Stomach (tissue), 9 donors: Measurements from ENCODE around the gene TEX2. TPM values are rescaled to one million over a fixed set of nuclear protein-coding genes. Genes with fewer than 3 reads are reported as not detected.

ENCODE experiments used
- DNase-seq, 2 donors: peaks; one replicate each; pipeline versions ENCODE4 v3.0.0 to v3.0.0-alpha.2; 2013 to 2019
- H3K27ac ChIP-seq, 5 donors: fragments of 200-600 bp in 4 of 5; sonication (generic) in 4 of 5; one replicate each; pipeline ENCODE4 v1.5.1; 2013 to 2019; ENCODE audit warnings: mild to moderate bottlenecking in 1 of 5, moderate library complexity in 1 of 5
- H3K27me3 ChIP-seq, 3 donors: fragments of 200-600 bp; sonication (generic); one replicate each; pipeline ENCODE4 v1.5.1; 2017 to 2019; ENCODE audit warnings: mixed run types in 1 of 3
- H3K36me3 ChIP-seq, 4 donors: fragments of 200-600 bp; sonication (generic); 1 replicate in 3 of 4; 2 replicates in 1 of 4; pipeline ENCODE4 v1.5.1; 2016 to 2019
- H3K4me1 ChIP-seq, 4 donors: fragments of 200-600 bp; sonication (generic); one replicate each; pipeline ENCODE4 v1.5.1; 2016 to 2019
- H3K4me3 ChIP-seq, 4 donors: fragments of 200-600 bp; sonication (generic) in 3 of 4; one replicate each; pipeline ENCODE4 v1.5.1; 2016 to 2019; ENCODE audit warnings: mild to moderate bottlenecking in 1 of 4
- H3K9me3 ChIP-seq, 4 donors: fragments of 200-600 bp; sonication (generic); one replicate each; pipeline ENCODE4 v1.5.1; 2016 to 2019
- EP300 ChIP-seq: sonication (generic); formaldehyde crosslinking; IDR thresholded peaks from one replicate; pipeline ENCODE4 v1.6.1; 2017; ENCODE audit warnings: antibody characterized with exemption
- POLR2A ChIP-seq, 4 donors: fragments of 450-650 bp; IDR thresholded peaks; one replicate each; pipeline ENCODE4 v1.6.1; 2016; ENCODE audit warnings: antibody characterized with exemption in 4 of 4, control low read depth in 2 of 4, mild to moderate bottlenecking in 1 of 4, moderate library complexity in 1 of 4
- POLR2AphosphoS5 ChIP-seq, 3 donors: sonication (generic); formaldehyde crosslinking; IDR thresholded peaks; one replicate each; pipeline ENCODE4 v1.6.1; 2016; ENCODE audit warnings: antibody characterized with exemption in 3 of 3
- WGBS, 5 donors: extraction: QIAGEN DNeasy Blood & Tissue Kit in 3 of 5; methylation state at CpG; one replicate each; pipeline versions ENCODE4 v1.1.5 to v1.1.7; 2013 to 2018; 5-methylcytosine and 5-hydroxymethylcytosine counted together
- intact Hi-C: fragments of 100-400 bp; cut with DNase I; formaldehyde crosslinking; loops from one replicate; pipeline ENCODE4 v1.15.1; 2023; ENCODE audit warnings: low total_unique reads
- polyA plus RNA-seq, 3 donors: library from polyadenylated mRNA; stranded (reverse); fragments of 200-250 nt; gene quantifications; one replicate each; pipeline ENCODE4 v1.2.3, GENCODE V29; 2013
- total RNA-seq, 5 donors: library from RNA; depleted of rRNA; stranded (reverse); fragments of >200 nt; gene quantifications; one replicate each; pipeline versions ENCODE4 v1.1.0 to v1.2.3, GENCODE V29; 2014 to 2016
- TF ChIP-seq, protein P1 (sequence below), 7 experiments: fragments of 450-650 bp in 4 of 7; fragments of 200-600 bp in 3 of 7; sonication (generic) in 3 of 7; IDR thresholded peaks; one replicate each; pipeline ENCODE4 v1.5.1; 2016 to 2019; ENCODE audit warnings: antibody characterized with exemption in 7 of 7, control low read depth in 2 of 7, mild to moderate bottlenecking in 1 of 7
- donor health status: healthy with polysubstance abuse.
- donor health status: Bipolar disorder and iron deficiency.
- donor health status: healthy.

Gene TEX2
- total and polyA plus RNA-seq, 8 donors, result 5.8 to 50.6 (median 26.1) TPM

DNA sequence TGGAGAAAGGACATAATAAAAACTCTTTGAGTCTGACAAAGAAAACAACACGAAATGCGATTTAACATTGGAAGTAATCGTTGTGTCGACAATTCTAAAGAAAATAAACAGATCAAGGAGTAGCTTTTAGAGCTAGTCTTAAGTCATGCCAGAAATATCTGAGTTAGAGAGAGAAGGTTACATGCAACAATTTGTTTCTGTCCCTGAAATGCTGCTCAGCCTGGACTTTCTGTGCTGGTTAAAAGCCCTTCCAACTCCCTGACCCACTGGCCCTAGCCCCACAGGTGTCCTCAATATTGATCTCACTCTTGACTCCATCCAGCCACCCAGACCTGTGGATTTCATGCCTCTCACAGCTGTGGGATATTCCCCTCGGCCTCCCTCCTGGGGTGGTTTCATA is 33.2 kb upstream of the TEX2 start:
- no peak overlapping the region for H3K4me3 ChIP-seq
- no peak for TF ChIP-seq POLR2AphosphoS5 (IDR thresholded peaks at IDR 0.05)
- no peak for TF ChIP-seq EP300
- TF ChIP-seq, protein P1, sequence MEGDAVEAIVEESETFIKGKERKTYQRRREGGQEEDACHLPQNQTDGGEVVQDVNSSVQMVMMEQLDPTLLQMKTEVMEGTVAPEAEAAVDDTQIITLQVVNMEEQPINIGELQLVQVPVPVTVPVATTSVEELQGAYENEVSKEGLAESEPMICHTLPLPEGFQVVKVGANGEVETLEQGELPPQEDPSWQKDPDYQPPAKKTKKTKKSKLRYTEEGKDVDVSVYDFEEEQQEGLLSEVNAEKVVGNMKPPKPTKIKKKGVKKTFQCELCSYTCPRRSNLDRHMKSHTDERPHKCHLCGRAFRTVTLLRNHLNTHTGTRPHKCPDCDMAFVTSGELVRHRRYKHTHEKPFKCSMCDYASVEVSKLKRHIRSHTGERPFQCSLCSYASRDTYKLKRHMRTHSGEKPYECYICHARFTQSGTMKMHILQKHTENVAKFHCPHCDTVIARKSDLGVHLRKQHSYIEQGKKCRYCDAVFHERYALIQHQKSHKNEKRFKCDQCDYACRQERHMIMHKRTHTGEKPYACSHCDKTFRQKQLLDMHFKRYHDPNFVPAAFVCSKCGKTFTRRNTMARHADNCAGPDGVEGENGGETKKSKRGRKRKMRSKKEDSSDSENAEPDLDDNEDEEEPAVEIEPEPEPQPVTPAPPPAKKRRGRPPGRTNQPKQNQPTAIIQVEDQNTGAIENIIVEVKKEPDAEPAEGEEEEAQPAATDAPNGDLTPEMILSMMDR (IDR thresholded peaks at IDR 0.05), result no peak
- no peak for TF ChIP-seq POLR2A (IDR thresholded peaks at IDR 0.05)
- 73 to 84% (median 76%) methylated on average over 5 of the region's 5 CpGs for WGBS, 5 donors

DNA sequence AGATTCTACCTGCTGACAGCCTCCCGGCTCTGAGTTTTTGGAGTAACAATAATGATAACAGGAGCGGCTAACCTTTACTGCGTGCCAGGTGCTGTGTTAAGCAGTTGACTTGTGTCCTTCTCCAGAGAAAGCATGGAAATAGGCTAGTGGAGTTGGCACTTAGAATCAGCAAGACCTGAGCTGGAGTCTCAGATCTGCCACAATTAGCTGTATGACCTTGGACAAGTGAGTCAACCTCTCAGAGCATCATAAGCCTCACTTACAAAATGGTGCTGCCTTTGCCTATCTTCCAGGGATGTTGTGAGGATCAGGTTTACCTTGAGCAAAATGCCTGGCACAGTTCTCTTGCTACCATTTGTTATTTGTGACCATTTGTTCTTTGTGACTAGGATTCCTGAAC is 32.1 kb upstream of the TEX2 start:
- Histone ChIP-seq H3K4me1 (peaks cover 0 to 2% (median 0%) of the 10 kb centered on the region in 4 donors), H3K9me3 (peaks cover 0 to 10% (median 9%) of the 10 kb centered on the region in 4 donors), H3K27ac (no peak overlapping the region), H3K36me3 (no peaks in the 10 kb centered on the region), H3K4me3 (no peak overlapping the region), H3K27me3 (no peaks in the 10 kb centered on the region)
- intact Hi-C loops, result no loop called here
- no peak for TF ChIP-seq EP300
- TF ChIP-seq POLR2AphosphoS5 (IDR thresholded peaks at IDR 0.05), result no peak
- TF ChIP-seq POLR2A (IDR thresholded peaks at IDR 0.05), result no peak
- TF ChIP-seq, protein P1 (IDR thresholded peaks at IDR 0.05), result no peak
- no peak for DNase-seq
- 89 to 97% (median 90%) methylated on average over 3 of the region's 3 CpGs for WGBS, 5 donors

More for the DNA sequence above, 33.2 kb upstream of the TEX2 start:
- peaks cover 0 to 7% (median 0%) of the 10 kb centered on the region in 4 donors for H3K4me1 ChIP-seq
- DNase-seq, result no peak
- intact Hi-C loops, result no loop called here
- no peak overlapping the region for H3K27ac ChIP-seq
- no peaks in the 10 kb centered on the region for H3K36me3 ChIP-seq
- peaks cover 0 to 5% (median 5%) of the 10 kb centered on the region in 4 donors for H3K9me3 ChIP-seq
- no peaks in the 10 kb centered on the region for H3K27me3 ChIP-seq

DNA sequence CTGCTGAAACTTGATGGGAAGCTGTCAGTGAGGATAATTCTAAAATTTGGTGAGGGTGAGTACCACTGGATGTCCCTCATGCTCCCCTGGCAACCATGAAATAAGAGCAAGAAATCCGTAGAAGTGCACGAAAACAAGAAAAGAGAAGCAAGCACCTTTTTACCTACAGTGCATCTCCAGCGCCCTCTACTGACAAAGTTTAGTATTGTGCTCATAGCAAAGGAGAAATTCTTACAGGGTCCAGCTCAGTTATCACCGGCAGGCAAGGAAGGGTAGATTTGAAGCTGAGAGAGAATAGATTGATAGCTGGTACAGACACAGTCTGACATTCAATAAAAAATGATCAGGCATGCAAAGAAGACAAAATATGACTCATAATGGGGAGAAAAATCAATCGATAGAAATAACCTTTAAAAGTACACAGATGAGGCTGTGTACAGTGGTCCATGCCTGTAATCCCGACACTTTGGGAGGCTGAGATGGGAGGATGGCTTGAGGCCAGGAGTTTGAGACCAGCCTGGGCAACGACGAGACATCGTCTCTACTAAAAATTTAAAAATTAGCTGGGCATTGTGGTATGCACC is 28.3 kb upstream of the TEX2 start:
- H3K27ac ChIP-seq, result no peak overlapping the region
- H3K36me3 ChIP-seq, result no peaks in the 10 kb centered on the region
- WGBS, 5 donors, result 78 to 86% (median 84%) methylated on average over 9 of the region's 9 CpGs
- H3K4me1 ChIP-seq, result no peaks in the 10 kb centered on the region
- TF ChIP-seq POLR2A (IDR thresholded peaks at IDR 0.05) (no peak), EP300 (no peak), POLR2AphosphoS5 (IDR thresholded peaks at IDR 0.05) (no peak)
- TF ChIP-seq, protein P1 (IDR thresholded peaks at IDR 0.05), result no peak
- no peaks in the 10 kb centered on the region for H3K27me3 ChIP-seq
- H3K9me3 ChIP-seq, result peaks cover 0 to 10% (median 9%) of the 10 kb centered on the region in 4 donors
- DNase-seq, result no peak
- no peak overlapping the region for H3K4me3 ChIP-seq
- intact Hi-C loops, result no loop called here

DNA sequence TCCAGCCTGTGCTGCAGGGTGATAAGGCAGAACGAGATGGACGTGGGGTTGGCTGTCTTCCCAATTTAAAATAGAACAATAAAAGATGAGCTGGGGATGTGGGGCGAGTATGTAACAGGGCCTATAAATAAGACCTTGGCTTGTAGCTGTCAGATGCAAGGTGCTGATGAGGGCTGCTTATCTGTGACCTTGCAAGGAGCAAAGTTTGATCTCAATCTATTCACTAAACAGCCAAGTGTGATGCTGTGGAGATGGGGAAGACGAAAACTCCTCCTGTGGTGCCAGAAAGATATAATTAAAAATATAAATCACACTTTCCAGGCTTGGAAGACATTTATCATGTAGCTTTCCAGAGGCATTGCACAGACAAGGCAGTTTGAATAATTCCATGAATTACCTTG is 26.7 kb upstream of the TEX2 start:
- Histone ChIP-seq H3K27me3 (no peaks in the 10 kb centered on the region), H3K36me3 (no peaks in the 10 kb centered on the region), H3K9me3 (peaks cover 0 to 10% (median 9%) of the 10 kb centered on the region in 4 donors), H3K4me1 (no peaks in the 10 kb centered on the region), H3K27ac (no peak overlapping the region), H3K4me3 (no peak overlapping the region)
- no peak for TF ChIP-seq EP300
- no peak for TF ChIP-seq POLR2AphosphoS5 (IDR thresholded peaks at IDR 0.05)
- TF ChIP-seq POLR2A (IDR thresholded peaks at IDR 0.05), result no peak
- TF ChIP-seq, protein P1 (IDR thresholded peaks at IDR 0.05), result no peak
- DNase-seq, result no peak
- intact Hi-C loops, result loop anchor here (10.0 kb wide), 1 partner anchor 245 kb away; no protein-coding TSS in a partner anchor
- WGBS, 5 donors, result 35 to 45% (median 39%) methylated on average over 4 of the region's 4 CpGs
